ENCODE measurements around the gene AATK. TPM values are rescaled to one million over a fixed set of nuclear protein-coding genes. Genes with fewer than 3 reads are reported as not detected.

AATK gene
- total and polyA plus RNA-seq, 10 of the 15 experiments (the other 5 are each of a cell fraction or from before 2014, with no cell fraction given): 0.04 TPM; not detected in 9

- TF ChIP-seq CTCF (IDR thresholded peaks at IDR 0.05 in 2 of 3, conservative IDR thresholded peaks at IDR 0.05 in 1 of 3; ENCODE audit: control insufficient read depth in 2 of 3, extremely low read depth in 1 of 3, insufficient read depth in 1 of 3, low read depth in 3 of 3, low read length in 3 of 3) (no peak), HCFC1 (IDR thresholded peaks at IDR 0.05; ENCODE audit: low read length) (no peak)
Observed at GRCh38 chr17:81170727-81171494, 4.9 kb upstream of the AATK start (continued).

- DNase-seq (ENCODE audit: low read depth, low spot score) (no peak), ATAC-seq (no peak), FAIRE-seq (no peak)
- Histone ChIP-seq H3K27me3 (replicated peaks in 1 of 2; ENCODE audit: control insufficient read depth in 2 of 2, insufficient read depth in 2 of 2, low read length in 1 of 2) (no peaks in the 10 kb centered on the region; a peak in 3 of 4 replicates), H4K20me1 (ENCODE audit: control insufficient read depth, insufficient read depth) (no peaks in the 10 kb centered on the region), H3K9ac (ENCODE audit: control insufficient read depth, insufficient read depth, low read length) (no peak overlapping the region), H3K9me3 (replicated peaks; ENCODE audit: control insufficient read depth, insufficient read depth, low read length) (no peaks in the 10 kb centered on the region), H2AFZ (ENCODE audit: control insufficient read depth, low read depth, low read length) (no peak overlapping the region), H3K79me2 (ENCODE audit: control insufficient read depth, insufficient read depth, low read length) (no peaks in the 10 kb centered on the region), H3K4me2 (ENCODE audit: control insufficient read depth, insufficient read depth) (no peak overlapping the region), H3K36me3 (ENCODE audit: control insufficient read depth in 2 of 2, insufficient read depth in 2 of 2, low read length in 1 of 2) (no peaks in the 10 kb centered on the region), H3K4me1 (ENCODE audit: control insufficient read depth, insufficient read depth, low read length) (no peaks in the 10 kb centered on the region), H3K27ac (ENCODE audit: control insufficient read depth, insufficient read depth) (no peak overlapping the region), H3K4me3 (no peak overlapping the region)
- ChIA-PET RAD21 (ENCODE audit: unreplicated experiment) (no interaction called here), POLR2A (no interaction called here), SMC1A (ENCODE audit: uncharacterized antibody, unreplicated experiment) (no interaction called here), CTCF (no interaction called here)
- WGBS (ENCODE audit: insufficient coverage, insufficient replicate concordance, low lambda C conversion rate, missing lambda C conversion rate): 32% methylated on average over 3 of the region's 3 CpGs
- BruUV-seq (replicated peaks): no TSS peak
- intact Hi-C loops (cut with micrococcal nuclease; ENCODE audit: unreplicated experiment): no loop called here
- 0 out of 2 replicates have a peak, but pooled peaks have one; percentile 12 for TF ChIP-seq IRF5 (IDR thresholded peaks at IDR 0.05; ENCODE audit: borderline replicate concordance)
- TF ChIP-seq HDAC6 (IDR thresholded peaks at IDR 0.05; ENCODE audit: unreplicated experiment): no peak
- in situ Hi-C loops (cut with MboI): loop anchor here (5.0 kb wide), 1 partner anchor 47 kb away; no protein-coding TSS in a partner anchor
Observed at GRCh38 chr17:81169870-81170309, 3.9 kb upstream of the AATK start.

Measured in GM12878 (cell line).